ENCODE results near the gene SLC52A3. TPM values are rescaled to one million over a fixed set of nuclear protein-coding genes. Genes with fewer than 3 reads are reported as not detected.

SLC52A3 gene
- total and polyA plus RNA-seq, 2 donors (not counting 3 experiments of a cell fraction or from before 2014, with no cell fraction given) = not detected

- Histone ChIP-seq H3K27ac (ENCODE audit: insufficient read depth, low read depth, low read length) (no peak overlapping the region), H3K4me2 (ENCODE audit: insufficient read depth, low read length) (no peak overlapping the region), H3K27me3 (ENCODE audit: control insufficient read depth in 2 of 2, insufficient read depth in 2 of 2, low read length in 2 of 2) (no peaks in the 10 kb centered on the region), H3K4me3 (replicated peaks in 1 of 3; ENCODE audit: insufficient read depth in 1 of 3, low read depth in 1 of 3, low read length in 3 of 3) (no peak overlapping the region), H3K9me1 (replicated peaks; ENCODE audit: control insufficient read depth, extremely low read depth, insufficient read depth, low read length) (no peaks in the 10 kb centered on the region), H3K4me1 (ENCODE audit: control insufficient read depth, extremely low read depth, insufficient read depth, low read length) (no peaks in the 10 kb centered on the region), H3K36me3 (ENCODE audit: control insufficient read depth in 2 of 2, extremely low read depth in 1 of 2, insufficient read depth in 2 of 2, low read length in 2 of 2) (no peaks in the 10 kb centered on the region), H3K9ac (replicated peaks; ENCODE audit: extremely low read depth, insufficient read depth, low read length) (no peak overlapping the region), H2AFZ (ENCODE audit: low read depth, low read length) (no peak overlapping the region), H3K9me3 (replicated peaks; ENCODE audit: control insufficient read depth, insufficient read depth, low read length) (no peaks in the 10 kb centered on the region), H4K20me1 (replicated peaks; ENCODE audit: control insufficient read depth, extremely low read depth, insufficient read depth, low read length) (no peaks in the 10 kb centered on the region), H3K79me2 (ENCODE audit: control insufficient read depth, insufficient read depth, low read length) (no peaks in the 10 kb centered on the region)
- dilution Hi-C loops (cut with MboI; ENCODE audit: extremely low pct_ligation_motif_present, low sequenced_read_pairs) (no loop called here), intact Hi-C loops (cut with micrococcal nuclease) (no loop called here)
- FAIRE-seq = no peak
- DNase-seq (ENCODE audit: low read depth, low spot score) = no peak
- ChIA-PET CTCF (no interaction called here), POLR2A (no interaction called here)
- BruUV-seq (replicated peaks) = no TSS peak
- no peak for TF ChIP-seq FOS (IDR thresholded peaks at IDR 0.05; ENCODE audit: borderline replicate concordance, insufficient read depth, low read length)
- no peak for TF ChIP-seq POLR2A (IDR thresholded peaks at IDR 0.05; ENCODE audit: low read depth, low read length)
- TF ChIP-seq CTCF (IDR thresholded peaks at IDR 0.05; ENCODE audit: extremely low read depth in 1 of 2, insufficient read depth in 1 of 2, low read depth in 1 of 2, low read length in 2 of 2) = no peak
- TF ChIP-seq JUN (IDR thresholded peaks at IDR 0.05; ENCODE audit: borderline replicate concordance, insufficient read depth, insufficient read length, low read depth) = no peak
- no peak for TF ChIP-seq GATA2 (IDR thresholded peaks at IDR 0.05; ENCODE audit: insufficient read depth, insufficient read length, low read depth, low read length)
- no peak for TF ChIP-seq POLR2AphosphoS5 (IDR thresholded peaks at IDR 0.05; ENCODE audit: insufficient read depth, low read depth, low read length)
- TF ChIP-seq MYC (IDR thresholded peaks at IDR 0.05; ENCODE audit: low read depth, low read length) = no peak
- no peak for TF ChIP-seq EZH2 (IDR thresholded peaks at IDR 0.05; ENCODE audit: borderline replicate concordance, low read depth, low read length, severe bottlenecking)
- TF ChIP-seq MAX (IDR thresholded peaks at IDR 0.05; ENCODE audit: insufficient read depth, insufficient read length) = no peak
These were observed 23.9 kb upstream of the SLC52A3 start for GRCh38 chr20:792248-792647.
